ENCODE data around the gene NXPH4.

NXPH4 gene

DNA sequence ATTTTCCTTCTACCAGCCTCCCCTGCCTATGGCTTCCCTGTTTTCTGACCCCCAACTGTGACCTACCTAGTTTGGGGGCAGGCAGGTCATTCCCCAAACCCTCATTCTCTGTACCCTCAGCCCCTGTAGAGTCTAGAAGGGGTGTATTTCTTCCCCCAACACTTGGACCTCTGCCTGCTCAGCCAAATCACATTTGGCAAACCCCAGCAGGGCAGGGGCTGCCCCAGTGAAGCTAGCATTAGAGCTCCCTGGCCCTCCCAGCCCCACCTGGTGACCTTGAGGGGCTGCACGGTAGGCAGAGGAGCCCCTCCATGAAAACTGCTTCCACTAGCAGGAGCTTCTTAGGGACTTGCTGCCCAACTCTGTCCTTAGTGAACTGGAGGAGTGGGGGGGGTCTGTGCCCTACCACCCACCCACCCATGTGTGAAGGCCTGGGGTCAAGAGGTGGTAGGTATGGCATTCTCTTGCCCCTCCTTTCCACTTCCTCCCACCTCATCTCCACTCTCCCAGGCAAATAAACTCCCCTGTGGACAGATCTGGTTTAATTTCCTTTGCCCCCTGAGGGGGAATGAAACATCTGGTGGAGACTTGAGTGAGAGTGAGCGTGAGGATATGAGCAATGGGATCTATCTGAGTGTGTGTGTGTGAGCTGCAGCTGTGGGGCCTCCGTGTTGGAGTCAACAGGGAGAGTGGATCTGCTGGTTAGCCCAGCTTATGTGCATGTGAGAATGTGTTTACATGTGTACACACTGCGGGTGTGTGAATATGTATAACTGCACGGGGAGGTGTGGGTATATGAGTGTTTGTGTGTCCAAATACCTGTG, 1.6 kb downstream of the NXPH4 start:
- DNase-seq: no peak

DNA sequence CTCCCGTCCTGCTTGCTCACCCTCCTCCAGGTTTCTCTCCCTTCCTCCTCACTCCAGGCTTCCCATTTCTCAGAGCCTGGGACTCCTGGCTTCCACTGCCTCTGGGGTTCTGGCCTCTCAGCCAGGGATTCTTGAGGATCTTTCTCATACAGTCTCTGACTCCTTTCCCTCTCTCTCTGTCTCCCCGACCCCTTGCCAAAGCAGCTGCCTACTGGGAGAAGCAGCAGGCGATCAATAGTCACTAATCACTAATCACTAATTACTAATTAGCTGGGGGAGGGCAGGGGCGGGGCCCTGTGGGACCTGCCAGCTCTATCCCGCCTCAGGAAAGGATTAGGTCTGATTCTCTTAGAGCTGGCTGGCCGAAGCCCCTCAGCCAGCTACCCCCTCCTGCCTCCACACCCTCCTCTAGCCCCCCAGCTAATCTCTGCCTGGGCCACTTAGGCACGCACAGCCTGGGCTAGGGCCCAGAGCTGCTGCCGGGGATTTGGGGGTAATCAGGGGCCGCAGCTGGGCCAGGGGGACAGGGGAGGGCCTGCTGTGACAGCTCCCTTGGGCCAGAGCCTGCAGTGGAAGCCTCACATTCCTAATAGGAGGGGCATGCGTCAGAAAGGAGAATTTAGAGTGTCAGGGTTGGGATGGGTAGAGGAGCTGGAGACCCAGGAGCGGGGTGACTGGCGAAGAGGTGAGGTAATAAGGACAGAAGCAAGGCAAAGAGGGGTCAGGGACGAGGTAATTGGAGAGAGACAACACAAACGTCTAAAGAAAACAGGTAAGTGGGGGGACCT, 2.8 kb downstream of the NXPH4 start:
- no peak for DNase-seq

DNA sequence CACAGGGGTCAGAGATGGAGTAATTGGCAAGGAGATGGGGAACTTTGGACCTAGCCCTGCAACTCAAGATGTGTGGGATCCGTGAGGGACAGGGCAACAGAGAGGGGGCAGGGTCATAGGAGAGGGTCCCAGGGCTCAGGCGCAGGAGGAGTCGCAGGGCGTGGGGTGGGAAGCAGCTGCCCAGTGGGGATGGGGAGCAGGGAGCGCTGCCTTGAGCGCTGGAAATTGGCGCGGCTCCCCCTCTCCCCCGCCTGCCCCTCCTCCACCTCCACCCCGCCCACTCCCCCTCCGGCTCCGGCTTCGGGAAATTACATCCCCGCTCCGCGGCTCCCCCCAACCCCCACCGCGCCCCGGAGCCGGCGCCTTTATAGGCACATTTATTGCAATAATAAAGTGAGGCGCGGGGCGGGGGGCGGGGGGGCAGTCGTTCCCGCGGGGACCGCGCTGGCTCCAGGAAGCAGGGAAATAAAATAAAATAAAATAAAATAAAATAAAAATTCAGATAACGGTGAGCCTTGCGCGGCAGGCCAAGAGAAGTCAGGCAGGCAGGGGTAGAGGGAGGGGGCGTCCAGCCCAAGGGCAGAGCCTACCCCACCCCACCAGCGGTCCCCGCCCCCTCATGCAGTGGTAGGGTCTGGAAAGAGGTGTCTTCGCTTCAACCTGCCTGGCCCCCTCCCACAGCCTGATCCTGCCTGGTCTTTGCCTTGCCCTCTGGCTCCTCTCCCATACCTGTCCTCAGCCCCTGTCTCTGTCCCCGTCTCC, 3.6 kb downstream of the NXPH4 start:
- no peak for DNase-seq

DNA sequence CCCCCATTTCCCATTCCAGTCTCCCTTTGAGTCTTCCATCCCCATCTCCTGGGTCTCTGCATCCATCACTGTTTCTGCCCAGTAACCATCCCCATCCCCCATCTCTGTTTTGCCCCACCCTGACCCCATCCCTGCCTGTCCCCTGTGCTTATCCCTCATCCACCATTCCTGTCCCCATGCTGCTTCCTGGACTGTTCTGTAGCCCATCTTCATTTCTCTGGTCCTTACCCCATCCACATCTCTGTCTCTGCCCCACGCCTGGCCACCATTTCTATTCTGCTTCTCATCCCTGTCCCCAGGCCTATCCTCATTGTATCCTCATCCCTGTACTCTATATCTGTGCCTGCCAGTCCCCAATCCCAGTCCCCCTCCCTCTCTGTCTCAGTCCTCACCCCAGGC, 4.2 kb downstream of the NXPH4 start:
- DNase-seq: no peak

DNA sequence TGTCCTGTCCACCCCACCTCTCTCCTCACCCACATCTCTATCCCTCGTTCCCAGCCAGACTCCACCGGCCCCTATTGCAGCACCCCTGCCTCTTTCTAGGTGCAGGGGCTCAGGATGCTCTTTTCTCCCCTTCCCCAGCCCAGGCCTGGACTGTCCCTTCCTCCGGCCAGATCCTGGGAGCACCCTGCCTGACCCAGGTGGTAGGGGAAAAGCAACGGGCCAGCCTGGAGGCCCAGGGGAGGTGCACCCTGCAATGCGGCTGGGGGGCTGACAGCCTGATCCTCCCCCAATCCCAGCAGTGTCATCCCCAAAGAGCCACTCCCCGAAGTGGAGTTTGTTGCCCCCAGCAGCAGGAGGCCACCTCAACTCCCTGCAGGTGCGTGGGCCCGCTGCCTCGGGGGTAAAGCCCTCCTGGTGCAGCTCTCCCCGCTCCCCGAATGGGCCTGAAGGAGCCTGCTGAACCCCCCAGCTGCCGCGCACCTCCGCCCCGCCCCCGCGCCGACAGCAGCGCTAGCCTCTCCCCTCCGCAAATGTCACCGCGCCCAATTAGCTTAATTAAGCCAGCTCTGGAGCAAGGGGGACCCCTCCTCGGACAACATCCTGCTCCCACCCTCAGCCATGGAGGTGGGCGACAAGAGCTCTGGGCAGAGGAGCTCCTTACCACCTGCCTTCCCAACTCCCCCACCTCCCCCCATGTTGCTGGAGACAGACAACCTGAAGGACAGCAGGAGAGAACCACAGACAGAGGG, 4.7 kb downstream of the NXPH4 start:
- DNase-seq: no peak

DNA sequence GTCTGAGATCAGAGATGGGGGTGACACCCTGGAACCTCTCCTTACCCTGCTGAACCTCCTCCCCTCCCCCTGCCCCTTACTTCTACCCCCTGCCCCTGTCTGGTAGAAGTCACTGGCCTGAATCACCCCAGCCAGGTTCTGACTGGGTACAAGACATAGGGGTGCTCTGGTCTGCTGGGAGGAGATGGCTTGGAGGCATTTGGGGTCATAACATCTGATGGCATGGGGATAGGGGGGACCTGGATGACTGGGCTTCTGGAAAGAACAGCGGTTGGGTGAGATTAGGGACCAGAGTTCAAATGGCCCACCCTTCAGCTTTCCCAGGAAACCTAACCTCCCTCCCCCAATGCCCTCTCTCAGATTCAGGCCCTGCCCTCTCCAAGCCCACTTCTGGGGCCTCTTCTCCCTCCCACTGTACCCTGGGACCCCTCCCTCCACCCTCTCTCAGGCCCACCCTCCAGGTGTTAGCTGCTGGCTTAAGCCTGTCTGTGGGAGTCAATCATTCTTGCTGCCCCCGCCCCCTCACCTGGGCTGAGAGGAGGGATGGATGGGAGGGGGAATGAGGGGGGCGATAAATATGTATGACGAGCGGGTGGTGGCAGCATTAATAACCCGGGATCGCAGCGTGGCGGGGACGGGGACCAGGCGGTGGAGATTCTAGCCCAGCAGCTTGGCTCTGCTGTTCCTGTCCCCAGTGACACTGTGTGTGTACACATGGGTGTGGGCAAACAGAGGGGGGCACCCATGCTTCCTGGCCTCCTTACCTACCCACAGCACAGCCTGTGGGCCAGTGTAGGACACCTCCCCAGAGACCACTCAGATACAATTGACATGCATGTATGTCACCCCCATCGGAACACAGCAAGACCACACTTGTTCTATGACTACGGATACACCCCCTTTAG, 5.9 kb downstream of the NXPH4 start:
- DNase-seq: no peak

DNA sequence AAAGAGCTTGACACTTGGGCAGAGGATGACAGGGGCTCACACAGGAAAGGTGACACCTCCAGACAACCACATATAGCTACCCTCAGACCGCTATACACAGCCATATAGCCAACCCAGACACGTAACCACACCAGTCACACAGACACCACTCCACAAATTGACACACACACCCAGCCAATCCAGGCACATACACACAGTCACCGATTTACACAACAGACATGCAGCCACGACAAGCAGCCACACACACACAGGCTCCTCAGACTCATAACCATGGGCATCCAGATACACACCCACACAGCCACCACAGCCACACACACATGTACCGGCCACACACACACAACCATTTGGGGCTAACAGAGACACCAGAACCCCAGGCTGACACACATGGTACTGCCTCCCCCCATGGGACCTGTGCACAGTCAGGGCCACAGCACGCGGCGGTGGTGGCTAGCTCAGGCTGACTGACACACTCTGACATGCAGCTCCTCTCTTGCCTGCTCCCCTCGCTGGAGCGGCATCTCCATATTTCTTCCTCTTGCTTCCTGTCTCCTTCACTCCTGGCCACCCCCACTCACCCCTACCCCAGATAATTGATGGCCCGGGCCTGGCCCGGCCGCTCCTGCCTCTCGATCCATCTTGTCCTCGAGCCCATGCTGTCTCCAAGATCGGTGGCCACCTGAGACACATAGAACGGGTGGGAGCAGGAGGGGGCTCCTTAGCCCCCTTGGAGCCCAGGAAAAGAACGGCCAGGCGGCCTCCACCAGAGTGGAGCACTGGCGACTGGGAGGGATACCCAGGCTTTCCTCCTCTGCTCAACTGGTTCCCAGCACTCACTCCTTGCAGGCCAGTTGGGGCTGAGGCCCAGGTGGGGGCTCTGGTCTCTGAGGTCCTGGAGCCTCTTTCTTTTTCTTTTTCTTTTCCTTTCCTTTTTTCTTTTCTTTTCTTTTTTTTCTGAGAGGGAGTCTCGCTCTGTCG, 6.9 kb downstream of the NXPH4 start:
- DNase-seq: no peak

DNA sequence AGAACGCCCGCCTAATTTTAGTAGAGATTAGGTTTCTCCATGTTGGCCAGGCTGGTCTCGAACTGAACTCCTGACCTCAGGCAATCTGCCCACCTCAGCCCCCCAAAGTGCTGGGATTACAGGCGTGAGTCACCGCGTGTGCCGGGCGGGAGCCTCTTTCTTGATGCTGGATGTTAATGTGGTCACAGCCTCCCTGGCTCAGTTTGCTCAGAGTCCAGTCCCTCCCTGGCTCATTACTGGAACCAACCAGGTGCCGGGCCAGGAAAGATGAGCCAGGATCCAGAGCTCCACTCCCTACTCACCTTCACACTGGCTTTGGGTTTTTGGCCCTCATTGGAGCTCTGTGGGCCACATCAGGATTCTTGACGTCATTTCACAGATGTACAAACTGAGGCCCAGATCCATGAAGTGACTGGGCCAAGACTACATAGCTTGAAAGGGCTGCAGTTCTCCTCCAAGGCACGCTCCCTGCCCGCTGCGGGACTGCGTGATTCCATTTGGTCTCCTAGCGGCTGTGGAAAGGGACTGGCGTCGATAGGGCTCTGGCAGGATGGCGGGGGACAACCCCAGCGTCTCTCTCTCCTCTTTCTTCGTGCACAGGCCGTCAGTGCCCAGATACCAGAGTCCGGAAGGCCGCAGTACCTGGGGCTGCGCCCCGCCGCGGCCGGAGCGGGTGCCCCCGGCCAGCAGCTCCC, 7.8 kb downstream of the NXPH4 start:
- no peak for DNase-seq

DNA sequence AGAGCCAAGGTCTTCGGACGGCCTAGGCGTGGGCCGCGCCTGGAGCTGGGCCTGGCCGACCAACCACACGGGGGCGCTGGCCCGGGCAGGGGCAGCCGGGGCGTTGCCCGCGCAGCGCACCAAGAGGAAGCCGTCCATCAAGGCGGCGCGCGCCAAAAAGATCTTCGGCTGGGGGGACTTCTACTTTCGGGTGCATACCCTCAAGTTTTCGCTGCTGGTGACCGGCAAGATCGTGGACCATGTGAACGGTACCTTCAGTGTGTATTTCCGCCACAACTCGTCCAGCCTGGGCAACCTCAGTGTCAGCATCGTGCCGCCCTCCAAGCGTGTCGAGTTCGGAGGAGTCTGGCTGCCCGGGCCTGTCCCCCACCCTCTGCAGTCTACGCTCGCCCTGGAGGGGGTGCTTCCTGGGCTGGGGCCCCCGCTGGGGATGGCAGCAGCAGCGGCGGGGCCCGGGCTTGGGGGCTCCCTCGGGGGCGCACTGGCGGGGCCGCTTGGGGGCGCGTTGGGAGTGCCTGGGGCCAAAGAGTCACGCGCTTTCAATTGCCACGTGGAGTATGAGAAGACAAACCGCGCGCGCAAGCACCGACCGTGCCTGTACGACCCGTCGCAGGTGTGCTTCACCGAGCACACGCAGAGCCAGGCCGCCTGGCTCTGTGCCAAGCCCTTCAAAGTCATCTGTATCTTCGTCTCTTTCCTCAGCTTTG, 8.5 kb downstream of the NXPH4 start:
- DNase-seq: peak in 1 of 56 donors; percentile 20

DNA sequence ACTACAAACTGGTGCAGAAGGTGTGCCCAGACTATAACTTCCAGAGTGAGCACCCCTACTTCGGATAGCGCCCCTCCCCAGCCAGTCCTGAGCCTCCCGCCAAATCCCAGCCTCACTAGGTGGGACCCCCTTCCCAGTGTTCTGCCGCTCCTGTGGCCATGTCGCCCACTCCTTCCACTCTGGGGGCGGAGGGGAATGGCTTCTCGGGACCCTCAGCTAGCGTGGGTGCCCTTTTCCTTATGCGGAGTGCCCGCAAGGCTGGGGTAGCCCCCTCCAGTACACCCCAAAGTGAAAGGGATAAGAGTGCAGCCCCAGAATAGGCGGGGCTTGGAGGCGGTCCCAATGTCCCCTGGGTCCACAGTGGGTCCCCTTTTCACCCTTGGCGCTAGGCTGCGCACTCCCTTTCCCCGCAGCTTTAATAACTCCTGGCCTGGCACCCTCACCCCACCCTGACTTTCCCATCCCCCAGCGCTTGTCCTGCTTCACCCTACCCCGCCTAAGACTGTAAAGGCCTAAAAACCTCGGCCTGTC, 9.2 kb downstream of the NXPH4 start:
- no peak for DNase-seq

DNA sequence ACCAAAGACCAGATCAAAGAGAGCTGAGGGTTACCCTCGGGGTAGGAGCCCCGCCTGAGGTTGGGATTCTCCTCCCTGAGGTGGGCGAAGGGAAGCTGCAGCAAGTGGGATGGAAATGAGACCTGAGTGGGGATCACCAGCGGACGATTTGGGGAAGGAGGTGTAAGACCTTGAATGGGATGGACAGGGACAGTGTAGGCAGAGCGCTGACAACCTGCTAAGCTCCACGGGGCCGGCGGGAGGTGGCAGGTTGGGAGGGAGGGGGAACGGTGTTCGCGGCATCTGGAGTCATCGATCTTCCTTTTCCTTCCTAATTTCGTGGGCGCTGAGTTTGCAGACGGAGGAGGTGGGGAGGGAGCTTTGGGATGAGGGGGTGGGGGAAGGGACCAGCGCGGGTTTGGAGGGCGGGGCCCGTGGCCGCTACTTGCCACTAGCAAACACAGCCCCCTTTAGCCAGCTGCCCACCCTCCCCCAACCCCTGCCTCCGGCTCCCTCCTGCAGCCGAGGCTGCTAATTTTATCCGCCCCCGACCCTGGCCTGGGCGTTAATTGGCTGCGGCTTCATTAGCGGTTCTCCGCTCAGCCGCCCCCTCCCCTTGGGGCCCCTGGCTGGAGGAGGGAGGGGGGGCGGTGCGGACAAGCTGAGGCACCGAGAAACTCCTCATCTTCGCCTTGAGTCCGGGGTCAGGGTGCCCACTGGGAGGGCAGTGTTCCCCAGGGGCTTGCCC, 10.2 kb downstream of the NXPH4 start:
- DNase-seq: peak in 1 of 56 donors; percentile 45

DNA sequence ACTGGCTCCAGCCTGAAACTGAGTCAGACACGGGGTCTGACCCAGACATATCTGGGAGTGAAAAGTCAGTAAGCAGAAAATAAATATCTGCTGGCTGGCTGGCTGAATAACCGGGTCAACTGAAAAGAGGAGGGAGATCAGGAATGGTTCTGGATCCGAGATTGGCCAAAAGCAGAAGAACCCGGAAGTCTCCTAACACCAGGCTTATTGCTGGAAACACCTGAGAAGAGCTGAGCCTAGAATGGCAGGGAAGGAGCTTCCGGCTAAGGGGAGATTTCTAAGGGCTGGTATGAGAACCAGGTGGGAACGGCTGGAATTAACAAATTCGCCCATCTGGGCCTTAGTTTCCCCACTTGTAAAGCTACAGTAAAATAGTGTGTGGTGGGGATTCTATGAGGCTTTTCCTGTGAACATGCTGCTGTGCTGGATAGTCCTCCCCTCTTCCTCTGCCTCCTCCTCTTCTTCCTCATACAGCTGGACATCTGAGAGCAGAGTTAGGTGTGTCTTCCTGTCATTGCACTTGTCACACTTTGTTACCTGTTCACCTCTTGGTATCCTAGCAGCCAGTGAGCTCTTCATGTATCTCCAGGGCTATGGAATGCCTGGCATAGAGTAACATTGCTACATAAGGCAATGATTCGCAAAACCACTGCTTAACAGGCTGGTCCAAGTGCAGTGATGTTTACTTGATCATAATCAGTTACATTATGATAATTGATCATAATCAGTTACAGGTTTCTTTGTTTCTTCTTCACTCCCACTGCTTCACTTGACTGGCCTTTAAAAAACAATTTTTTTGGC, 10.9 kb downstream of the NXPH4 start:
- DNase-seq: no peak

DNA sequence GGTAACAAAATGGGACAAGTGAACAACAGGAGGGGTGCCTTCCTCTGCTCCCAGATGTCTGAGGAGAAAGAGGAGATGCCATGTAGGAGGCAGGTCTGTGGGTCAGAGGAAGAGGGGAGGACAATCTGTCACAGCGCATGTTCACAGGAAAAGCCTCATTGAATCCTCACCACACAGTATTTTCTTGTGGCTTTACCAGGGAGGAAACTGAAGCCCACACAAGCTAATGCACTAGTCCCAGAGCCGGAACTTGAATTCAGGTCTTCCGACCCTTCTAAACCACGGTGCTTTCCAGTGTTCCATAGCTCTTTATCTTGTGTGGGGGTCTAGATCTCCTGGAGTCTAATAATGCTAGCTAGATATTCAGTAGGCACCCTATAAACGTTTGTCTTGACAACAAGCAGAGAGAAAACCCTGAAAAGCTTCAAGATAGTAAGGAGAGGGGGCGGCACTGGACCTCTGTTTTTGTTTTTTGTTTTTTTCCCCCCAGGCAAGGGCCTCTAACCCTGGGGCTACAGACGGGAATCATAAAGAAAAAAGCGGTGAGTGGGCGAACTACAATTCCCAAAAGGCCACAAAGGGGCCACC, 12.5 kb downstream of the NXPH4 start:
- no peak for DNase-seq

DNA sequence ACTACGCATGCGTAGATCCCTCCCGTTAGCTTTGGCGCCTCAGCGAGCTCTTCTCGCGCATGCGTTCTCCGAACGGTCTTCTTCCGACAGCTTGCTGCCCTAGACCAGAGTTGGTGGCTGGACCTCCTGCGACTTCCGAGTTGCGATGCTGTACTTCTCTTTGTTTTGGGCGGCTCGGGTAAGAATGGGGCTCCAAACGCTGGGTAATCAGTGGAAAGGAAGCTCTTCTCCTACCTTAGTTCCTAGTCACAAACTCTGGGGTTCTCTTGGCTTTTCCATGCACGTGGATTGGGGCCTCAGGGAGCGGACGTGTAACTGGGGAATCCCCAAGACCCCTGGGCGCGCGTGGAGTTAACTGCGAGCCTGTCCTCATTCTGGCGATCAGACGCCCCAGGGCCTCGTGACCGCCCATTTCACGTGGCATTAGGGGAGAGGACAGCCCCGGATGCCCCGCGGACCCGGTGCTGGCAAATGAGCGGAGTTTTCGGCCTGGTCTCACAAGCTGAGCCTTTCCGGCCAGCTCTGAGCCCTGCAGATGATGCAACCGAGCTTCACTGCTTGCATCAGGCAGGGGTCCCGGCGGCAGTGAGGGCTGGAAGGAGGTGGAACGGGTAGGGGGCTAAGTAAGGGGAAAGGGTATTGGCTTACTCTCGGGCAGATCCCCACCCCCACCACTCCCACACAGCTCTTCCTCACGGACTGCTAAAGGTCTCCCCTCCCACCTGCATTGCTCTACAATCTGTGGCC, 13.2 kb downstream of the NXPH4 start, which contains the start of gene SHMT2:
TSS of gene SHMT2 (plus strand) at position 78 of the 747 bp plus-strand sequence. CDS start at position 146, 68 bp downstream.
- DNase-seq: peak in 55 of 56 donors; percentile 47 to 94 (median 85)
